Hematopoietic multipotent progenitor cell treated with erythropoietin and hydrocortisone succinate and interleukin-3 and kit ligand, for 15 days (in vitro differentiated cells): ENCODE measurements around the gene CDCP2.

ENCODE experiments used
- DNase-seq: peaks from one replicate; pipeline ENCODE4 v3.0.0-alpha.2; 2015; ENCODE audit warnings: low spot score

The CDCP2 gene

DNA sequence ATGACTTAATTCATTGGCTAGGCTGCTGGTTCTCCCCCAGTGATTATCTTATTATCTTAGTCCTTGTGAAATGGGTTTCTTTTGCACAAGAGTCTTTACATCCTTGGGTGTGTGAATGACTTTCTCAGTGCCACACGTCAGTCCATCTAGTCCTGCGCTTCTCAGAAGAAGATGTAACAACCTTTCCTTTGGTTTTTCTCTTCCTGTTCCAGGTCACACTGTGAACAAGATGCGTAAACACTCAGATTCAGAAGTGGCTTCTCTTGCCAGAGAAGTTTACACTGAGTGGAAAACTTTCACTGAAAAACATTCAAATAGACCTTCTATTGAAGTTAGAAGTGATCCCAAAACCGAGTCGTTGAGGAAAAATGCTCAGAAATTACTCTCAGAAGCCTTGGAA is 64.4 kb downstream of the CDCP2 start:
- no peak for DNase-seq

DNA sequence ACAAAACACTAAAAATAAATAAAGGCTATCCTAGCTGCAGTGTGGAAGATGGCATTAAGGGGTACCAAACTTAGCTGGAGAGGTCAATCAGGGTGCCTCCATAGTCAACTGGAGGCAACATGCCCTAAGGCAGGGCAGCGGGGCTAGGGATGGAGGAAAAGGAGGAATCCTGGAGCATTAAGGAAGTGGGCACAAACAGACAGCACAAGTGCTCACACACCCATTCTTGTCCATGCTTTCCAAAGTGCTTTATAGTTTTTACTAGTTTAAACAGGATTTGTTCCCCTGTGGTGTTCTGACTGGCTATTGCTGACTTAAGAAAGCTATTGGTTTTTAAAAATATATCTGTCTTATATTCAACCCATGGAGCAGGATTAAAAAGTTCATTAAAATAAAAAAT is 66.0 kb downstream of the CDCP2 start:
- DNase-seq = no peak

DNA sequence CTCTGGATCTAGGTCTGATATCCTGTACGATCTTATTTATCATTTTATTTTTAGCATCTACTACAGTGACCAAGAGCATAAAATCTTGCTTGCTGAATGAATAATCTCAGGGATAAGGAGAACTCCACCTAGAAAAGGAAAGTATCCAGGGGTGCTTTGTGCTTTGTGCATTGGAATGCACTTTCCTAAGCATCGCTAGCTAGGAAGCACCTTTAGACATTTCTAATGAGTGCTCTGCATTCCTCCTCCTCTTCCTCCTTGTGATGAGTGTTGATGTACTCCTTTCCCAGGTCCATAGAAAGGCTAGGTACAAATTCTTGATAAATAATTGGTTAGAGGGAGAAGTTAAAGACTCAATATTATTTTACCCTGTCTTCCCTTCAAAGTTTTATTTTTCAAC is 68.0 kb downstream of the CDCP2 start:
- DNase-seq = no peak
